Measurements from ENCODE around the gene APMAP. TPM values are rescaled to one million over a fixed set of nuclear protein-coding genes. Genes with fewer than 3 reads are reported as not detected.

Gene APMAP
- total RNA-seq, 1 experiment from 2014 or later = 82.7 TPM

- Histone ChIP-seq H3K27me3 (ENCODE audit: insufficient read depth, low read length) (no peaks in the 10 kb centered on the region), H3K9me3 (ENCODE audit: control insufficient read depth in 1 of 2, insufficient read depth in 1 of 2, low read depth in 1 of 2, low read length in 2 of 2) (peaks cover 0 to 5% of the 10 kb centered on the region in 2 experiments; a peak in 1 of 4 replicates), H3K79me2 (ENCODE audit: insufficient read depth, low read length) (no peaks in the 10 kb centered on the region), H2AFZ (ENCODE audit: low read depth, low read length, poor library complexity, severe bottlenecking) (no peak overlapping the region), H3K9ac (ENCODE audit: low read length) (no peak overlapping the region), H3K36me3 (ENCODE audit: control insufficient read depth in 1 of 2, insufficient read depth in 2 of 2, low read length in 2 of 2) (no peaks in the 10 kb centered on the region), H3K9me2 (ENCODE audit: insufficient read depth) (no peaks in the 10 kb centered on the region), H3K4me3 (replicated peaks in 1 of 2; ENCODE audit: low read depth in 1 of 2, low read length in 2 of 2) (no peak overlapping the region), H3K4me2 (ENCODE audit: low read length) (no peak overlapping the region), H4K20me1 (ENCODE audit: insufficient read depth) (no peaks in the 10 kb centered on the region), H3K4me1 (ENCODE audit: control insufficient read depth in 1 of 2, insufficient read depth in 2 of 2, low read length in 2 of 2) (no peaks in the 10 kb centered on the region), H3K27ac (ENCODE audit: low read depth, low read length) (no peak overlapping the region)
- CTCF ChIA-PET = no interaction called here
- BruUV-seq (replicated peaks) = no TSS peak
- DNase-seq (ENCODE audit: low read depth, low spot score) (no peak), ATAC-seq (no peak)
- TF ChIP-seq, protein P1, sequence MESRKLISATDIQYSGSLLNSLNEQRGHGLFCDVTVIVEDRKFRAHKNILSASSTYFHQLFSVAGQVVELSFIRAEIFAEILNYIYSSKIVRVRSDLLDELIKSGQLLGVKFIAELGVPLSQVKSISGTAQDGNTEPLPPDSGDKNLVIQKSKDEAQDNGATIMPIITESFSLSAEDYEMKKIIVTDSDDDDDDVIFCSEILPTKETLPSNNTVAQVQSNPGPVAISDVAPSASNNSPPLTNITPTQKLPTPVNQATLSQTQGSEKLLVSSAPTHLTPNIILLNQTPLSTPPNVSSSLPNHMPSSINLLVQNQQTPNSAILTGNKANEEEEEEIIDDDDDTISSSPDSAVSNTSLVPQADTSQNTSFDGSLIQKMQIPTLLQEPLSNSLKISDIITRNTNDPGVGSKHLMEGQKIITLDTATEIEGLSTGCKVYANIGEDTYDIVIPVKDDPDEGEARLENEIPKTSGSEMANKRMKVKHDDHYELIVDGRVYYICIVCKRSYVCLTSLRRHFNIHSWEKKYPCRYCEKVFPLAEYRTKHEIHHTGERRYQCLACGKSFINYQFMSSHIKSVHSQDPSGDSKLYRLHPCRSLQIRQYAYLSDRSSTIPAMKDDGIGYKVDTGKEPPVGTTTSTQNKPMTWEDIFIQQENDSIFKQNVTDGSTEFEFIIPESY (IDR thresholded peaks at IDR 0.05; ENCODE audit: extremely low read depth, insufficient replicate concordance, low read length) = no peak
- no peak for TF ChIP-seq ELF1 (IDR thresholded peaks at IDR 0.05; ENCODE audit: borderline replicate concordance, low read depth)
- TF ChIP-seq POLR2AphosphoS5 (IDR thresholded peaks at IDR 0.05; ENCODE audit: low read depth, low read length) = no peak
- TF ChIP-seq SRF (IDR thresholded peaks at IDR 0.05; ENCODE audit: low read depth) = no peak
- no peak for TF ChIP-seq EZH2 (IDR thresholded peaks at IDR 0.05)
- no peak for TF ChIP-seq RAD21 (IDR thresholded peaks at IDR 0.05; ENCODE audit: low read depth)
- no peak for TF ChIP-seq JUND (IDR thresholded peaks at IDR 0.05)
- TF ChIP-seq CBX3 (IDR thresholded peaks at IDR 0.05; ENCODE audit: low read depth) = no peak
- TF ChIP-seq, protein P2, sequence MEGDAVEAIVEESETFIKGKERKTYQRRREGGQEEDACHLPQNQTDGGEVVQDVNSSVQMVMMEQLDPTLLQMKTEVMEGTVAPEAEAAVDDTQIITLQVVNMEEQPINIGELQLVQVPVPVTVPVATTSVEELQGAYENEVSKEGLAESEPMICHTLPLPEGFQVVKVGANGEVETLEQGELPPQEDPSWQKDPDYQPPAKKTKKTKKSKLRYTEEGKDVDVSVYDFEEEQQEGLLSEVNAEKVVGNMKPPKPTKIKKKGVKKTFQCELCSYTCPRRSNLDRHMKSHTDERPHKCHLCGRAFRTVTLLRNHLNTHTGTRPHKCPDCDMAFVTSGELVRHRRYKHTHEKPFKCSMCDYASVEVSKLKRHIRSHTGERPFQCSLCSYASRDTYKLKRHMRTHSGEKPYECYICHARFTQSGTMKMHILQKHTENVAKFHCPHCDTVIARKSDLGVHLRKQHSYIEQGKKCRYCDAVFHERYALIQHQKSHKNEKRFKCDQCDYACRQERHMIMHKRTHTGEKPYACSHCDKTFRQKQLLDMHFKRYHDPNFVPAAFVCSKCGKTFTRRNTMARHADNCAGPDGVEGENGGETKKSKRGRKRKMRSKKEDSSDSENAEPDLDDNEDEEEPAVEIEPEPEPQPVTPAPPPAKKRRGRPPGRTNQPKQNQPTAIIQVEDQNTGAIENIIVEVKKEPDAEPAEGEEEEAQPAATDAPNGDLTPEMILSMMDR (IDR thresholded peaks at IDR 0.05 in 2 of 3, conservative IDR thresholded peaks at IDR 0.05 in 1 of 3; ENCODE audit: borderline replicate concordance in 1 of 3, insufficient read depth in 1 of 3, low read depth in 2 of 3, low read length in 2 of 3) = no peak
- no peak for TF ChIP-seq YY1 (IDR thresholded peaks at IDR 0.05; ENCODE audit: extremely low read depth, insufficient replicate concordance, low read depth, low read length)
- no peak for TF ChIP-seq CEBPB (IDR thresholded peaks at IDR 0.05; ENCODE audit: low read depth)
- TF ChIP-seq EGR1 (IDR thresholded peaks at IDR 0.05; ENCODE audit: low read depth) = no peak
- no peak for TF ChIP-seq ATF3 (IDR thresholded peaks at IDR 0.05)
- TF ChIP-seq FOSL1 (IDR thresholded peaks at IDR 0.05; ENCODE audit: low read depth) = no peak
- no peak for TF ChIP-seq MAX (IDR thresholded peaks at IDR 0.05)
- no peak for TF ChIP-seq ZNF274 (IDR thresholded peaks at IDR 0.05; ENCODE audit: low read depth, low read length)
- intact Hi-C loops (cut with micrococcal nuclease) = no loop called here
- RAD21 ChIA-PET (ENCODE audit: low non-redundant PET in 1 of 2, low total read pairs in 2 of 2, uncharacterized antibody in 2 of 2, unreplicated experiment in 2 of 2) = no interaction called here
- POLR2A ChIA-PET = no interaction called here
These were observed 53.5 kb downstream of the APMAP start for GRCh38 chr20:24939036-24939435.
